Chondrocyte (in vitro differentiated cells): ENCODE results near the gene HBS1L. TPM values are rescaled to one million over a fixed set of nuclear protein-coding genes. Genes with fewer than 3 reads are reported as not detected.

ENCODE experiments used
- DNase-seq: peaks from one replicate; pipeline ENCODE4 v3.0.0; 2021; ENCODE audit warnings: mixed read lengths, low spot score
- H3K27ac Mint-ChIP-seq: one replicate; pipeline ENCODE4 v1.8.0; 2021; ENCODE audit warnings: mild to moderate bottlenecking, moderate library complexity, mixed read lengths; ENCODE audit not compliant: unreplicated experiment
- H3K27me3 Mint-ChIP-seq: 2 replicates; pipeline ENCODE4 v1.8.0; 2021; ENCODE audit warnings: low read depth, mixed read lengths
- H3K36me3 Mint-ChIP-seq: 2 replicates; pipeline ENCODE4 v1.8.0; 2021; ENCODE audit warnings: low read depth, mixed read lengths
- H3K4me1 Mint-ChIP-seq: 2 replicates; pipeline ENCODE4 v1.8.0; 2021; ENCODE audit warnings: low read depth, mild to moderate bottlenecking, mixed read lengths
- H3K4me3 Mint-ChIP-seq: one replicate; pipeline ENCODE4 v1.8.0; 2021; ENCODE audit warnings: mild to moderate bottlenecking, moderate library complexity, mixed read lengths; ENCODE audit not compliant: unreplicated experiment
- H3K9me3 Mint-ChIP-seq: 2 replicates; pipeline ENCODE4 v1.8.0; 2021; ENCODE audit warnings: low read depth, mixed read lengths
- CTCF ChIP-seq: fragments of 200-600 bp; sonication (generic); IDR thresholded peaks from 2 replicates; pipeline ENCODE4 v1.5.0; 2021; ENCODE audit warnings: antibody characterized with exemption, mild to moderate bottlenecking, moderate library complexity
- total RNA-seq: library from RNA; stranded (reverse); gene quantifications from 3 replicates; pipeline ENCODE4 v1.2.1, GENCODE V29; 2021

The HBS1L gene
- total RNA-seq, 1 donor from 2014 or later, result 70.4 TPM

- no peaks in the 10 kb centered on the region for H3K36me3 Mint-ChIP-seq
- H3K27me3 Mint-ChIP-seq, result peaks cover 1% of the 10 kb centered on the region
- H3K4me1 Mint-ChIP-seq, result no peaks in the 10 kb centered on the region
- H3K9me3 Mint-ChIP-seq, result no peaks in the 10 kb centered on the region
- no peak overlapping the region for H3K27ac Mint-ChIP-seq
- no peak overlapping the region for H3K4me3 Mint-ChIP-seq
- no peak for DNase-seq
- no peak for TF ChIP-seq CTCF
Observed at GRCh38 chr6:135067911-135068310, 13.3 kb upstream of the HBS1L start.

GRCh38 chr6:135066806-135067205 is 12.2 kb upstream of the HBS1L start:
- H3K27ac Mint-ChIP-seq, result no peak overlapping the region

GRCh38 chr6:135066397-135066796 is 11.8 kb upstream of the HBS1L start:
- Mint-ChIP-seq H3K27ac (no peak overlapping the region), H3K4me3 (no peak overlapping the region), H3K9me3 (no peaks in the 10 kb centered on the region), H3K36me3 (no peaks in the 10 kb centered on the region), H3K4me1 (no peaks in the 10 kb centered on the region), H3K27me3 (no peaks in the 10 kb centered on the region)
- no peak for TF ChIP-seq CTCF
- no peak for DNase-seq

More at GRCh38 chr6:135066806-135067205, 12.2 kb upstream of the HBS1L start:
- no peaks in the 10 kb centered on the region for H3K27me3 Mint-ChIP-seq
- no peaks in the 10 kb centered on the region for H3K9me3 Mint-ChIP-seq
- H3K4me1 Mint-ChIP-seq, result no peaks in the 10 kb centered on the region
- no peak for DNase-seq
- H3K36me3 Mint-ChIP-seq, result no peaks in the 10 kb centered on the region
- TF ChIP-seq CTCF, result no peak
- H3K4me3 Mint-ChIP-seq, result no peak overlapping the region

GRCh38 chr6:135064586-135064985 is 10.0 kb upstream of the HBS1L start:
- TF ChIP-seq CTCF, result no peak
- Mint-ChIP-seq H3K9me3 (no peaks in the 10 kb centered on the region), H3K27me3 (peaks cover 10% of the 10 kb centered on the region), H3K4me1 (no peaks in the 10 kb centered on the region), H3K27ac (no peak overlapping the region), H3K4me3 (no peak overlapping the region), H3K36me3 (no peaks in the 10 kb centered on the region)
- no peak for DNase-seq

GRCh38 chr6:135063926-135064325 is 9.3 kb upstream of the HBS1L start:
- Mint-ChIP-seq H3K36me3 (no peaks in the 10 kb centered on the region), H3K4me1 (no peaks in the 10 kb centered on the region), H3K4me3 (no peak overlapping the region), H3K27ac (no peak overlapping the region), H3K9me3 (no peaks in the 10 kb centered on the region), H3K27me3 (peaks cover 10% of the 10 kb centered on the region)
- DNase-seq, result no peak
- TF ChIP-seq CTCF, result no peak
